ENCODE results near the gene CDCA5.
A peak's percentile ranks its signal among the peaks of the same experiment; 100 is the strongest.

Gene CDCA5, protein sequence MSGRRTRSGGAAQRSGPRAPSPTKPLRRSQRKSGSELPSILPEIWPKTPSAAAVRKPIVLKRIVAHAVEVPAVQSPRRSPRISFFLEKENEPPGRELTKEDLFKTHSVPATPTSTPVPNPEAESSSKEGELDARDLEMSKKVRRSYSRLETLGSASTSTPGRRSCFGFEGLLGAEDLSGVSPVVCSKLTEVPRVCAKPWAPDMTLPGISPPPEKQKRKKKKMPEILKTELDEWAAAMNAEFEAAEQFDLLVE

DNA sequence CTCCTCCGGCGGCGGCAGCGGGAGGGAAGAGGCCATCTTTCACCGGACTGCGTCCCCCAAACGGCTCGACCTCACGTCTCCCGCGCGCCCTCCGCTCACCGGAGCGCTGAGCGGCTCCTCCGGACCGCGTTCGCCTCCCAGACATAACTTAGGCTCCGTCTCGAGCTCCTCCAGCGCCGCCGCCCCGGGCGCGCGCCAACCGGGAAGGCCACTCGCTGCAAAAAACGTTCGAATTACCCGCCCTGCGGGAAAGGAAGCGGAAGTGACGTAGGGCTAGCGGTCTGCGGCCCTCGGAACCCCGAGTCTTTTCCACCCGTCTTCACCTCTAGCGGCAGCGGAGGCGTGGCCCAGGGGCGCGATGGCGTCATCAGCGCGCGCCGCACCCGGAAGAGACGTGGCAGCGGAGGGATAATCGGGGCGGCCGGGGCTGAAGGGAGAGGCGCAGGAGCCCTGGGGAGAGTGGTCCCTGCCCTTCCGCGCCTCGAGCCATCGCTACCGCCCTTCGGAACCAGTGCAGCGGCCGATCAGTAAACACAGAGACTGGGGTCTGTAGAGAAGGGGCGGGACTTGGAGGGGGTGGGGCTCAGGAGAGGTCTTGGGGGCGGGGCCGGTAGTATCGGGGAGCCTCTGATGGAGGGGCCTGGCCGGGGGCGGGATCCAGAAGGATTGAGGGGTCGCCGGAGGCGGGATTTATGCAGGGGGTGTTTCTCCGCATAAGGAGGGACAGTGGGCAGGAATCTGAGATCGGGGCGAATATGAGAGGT is at the start of gene CDCA5, which contains the start of gene ZFPL1:
Gene CDCA5, minus strand, starts transcription at position 207 of the 764 bp plus-strand sequence. Its CDS starts 62 bp downstream, at position 145.
Gene ZFPL1, plus strand, starts transcription at position 389 of the 764 bp plus-strand sequence. CDS start 477 bp downstream, outside the sequence.
- DNase-seq: peak; percentile 96

DNA sequence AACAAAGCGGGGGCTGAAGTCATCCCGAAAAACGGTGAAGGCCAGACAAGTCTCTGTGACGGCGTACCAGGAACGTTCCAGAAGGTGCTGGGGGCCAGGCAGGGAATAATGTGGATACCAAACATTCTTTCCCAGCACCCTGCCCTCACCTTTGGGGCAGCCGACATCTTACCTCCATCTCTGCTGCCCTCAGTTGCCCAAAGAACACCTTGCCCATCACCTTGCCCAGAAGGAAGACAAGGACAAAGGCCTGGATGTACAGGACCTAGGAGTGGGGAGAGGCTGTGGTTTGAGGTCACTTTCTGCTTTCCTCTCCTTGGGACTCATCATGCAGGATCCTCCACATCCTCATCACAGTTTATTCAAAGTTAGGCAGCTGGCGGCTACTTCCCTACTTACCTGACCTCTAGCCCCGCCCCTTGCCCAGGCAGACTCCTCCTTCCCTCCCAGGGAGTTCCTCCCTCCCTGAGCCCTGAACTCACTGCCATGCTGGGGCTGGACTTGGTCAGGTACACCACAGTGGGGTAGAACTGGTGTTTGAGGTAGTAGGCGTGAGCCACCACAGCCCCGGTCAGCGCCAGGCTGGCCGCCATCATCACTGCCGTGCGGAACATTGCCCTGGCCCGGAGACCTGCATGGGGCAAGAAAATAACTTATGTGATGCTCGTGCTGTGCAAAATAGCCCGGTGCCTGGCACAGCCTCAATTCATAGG is 49.3 kb upstream of the CDCA5 start:
- DNase-seq: peak; percentile 28

DNA sequence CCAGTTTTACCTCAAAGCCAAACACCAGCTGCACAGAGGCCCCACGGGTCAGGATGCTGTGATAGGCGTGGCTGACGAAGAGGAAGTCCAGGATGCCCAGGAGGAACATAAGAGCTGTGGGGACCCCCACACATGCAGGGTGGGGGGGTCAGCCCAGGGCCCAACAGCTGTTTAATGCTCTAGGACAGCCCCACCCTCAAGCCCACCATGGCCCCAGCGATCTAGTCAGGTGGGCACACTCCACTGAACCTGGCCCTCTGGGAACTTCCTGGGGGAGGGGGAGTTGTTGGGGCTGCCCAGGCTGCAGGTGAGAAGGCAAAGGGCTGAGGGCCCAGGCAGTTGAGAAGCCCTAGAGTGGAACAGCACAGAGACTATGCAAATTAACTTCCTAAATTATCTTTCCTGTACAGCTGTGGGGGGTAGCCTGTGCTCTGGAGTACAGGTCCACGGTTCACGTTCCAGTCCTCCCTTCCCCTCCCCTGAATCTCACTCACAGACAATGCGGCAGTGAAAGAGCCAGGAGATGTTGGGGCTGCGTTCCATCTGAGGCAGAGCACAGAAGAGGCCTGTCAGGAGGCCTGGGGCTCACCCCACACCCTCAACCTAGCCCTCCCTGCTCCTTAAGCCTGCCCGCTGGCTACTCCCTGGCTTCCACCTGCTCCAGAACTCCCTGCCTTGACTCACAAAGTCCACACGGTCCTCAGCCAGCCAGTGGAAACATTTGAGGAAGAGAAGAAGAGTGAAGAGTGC is 48.6 kb upstream of the CDCA5 start:
- DNase-seq: no peak

DNA sequence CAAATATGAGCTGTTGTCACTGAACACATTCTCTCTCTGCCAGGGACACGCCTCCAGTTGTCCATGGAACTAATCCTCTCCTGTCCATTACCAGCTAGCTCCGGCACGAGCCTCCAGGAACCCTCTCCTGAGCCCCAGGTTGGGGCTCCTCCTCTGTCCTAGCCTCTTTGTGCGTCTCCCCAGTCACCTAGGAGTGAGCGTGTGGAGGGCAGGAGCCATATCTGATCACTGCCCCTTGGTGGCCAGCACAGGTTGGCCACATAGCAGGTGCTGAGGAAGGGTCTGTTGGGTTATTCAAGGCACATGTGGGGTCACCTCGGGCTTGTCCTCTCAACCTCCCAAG is 48.0 kb upstream of the CDCA5 start:
- no peak for DNase-seq

DNA sequence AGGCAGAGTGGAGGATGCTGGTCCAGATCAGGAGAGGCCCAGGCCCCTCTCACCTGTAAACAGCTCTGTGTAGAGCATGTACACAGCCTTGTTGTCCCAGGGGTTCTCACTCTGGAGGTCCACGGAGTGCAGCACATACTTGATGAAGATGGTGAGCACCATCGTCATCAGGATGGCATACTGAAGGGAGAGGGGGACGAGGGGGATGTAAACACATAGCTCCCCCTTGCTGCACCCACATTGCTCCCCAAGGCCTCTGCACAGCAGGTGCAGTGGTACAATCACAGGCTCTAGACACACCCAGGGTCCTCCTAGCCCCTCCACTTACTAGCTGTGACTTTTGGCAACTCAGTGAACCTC is 47.6 kb upstream of the CDCA5 start:
- DNase-seq: no peak

- DNase-seq: no peak
These were observed 47.0 kb upstream of the CDCA5 start for GRCh38 chr11:65130631-65131416.

DNA sequence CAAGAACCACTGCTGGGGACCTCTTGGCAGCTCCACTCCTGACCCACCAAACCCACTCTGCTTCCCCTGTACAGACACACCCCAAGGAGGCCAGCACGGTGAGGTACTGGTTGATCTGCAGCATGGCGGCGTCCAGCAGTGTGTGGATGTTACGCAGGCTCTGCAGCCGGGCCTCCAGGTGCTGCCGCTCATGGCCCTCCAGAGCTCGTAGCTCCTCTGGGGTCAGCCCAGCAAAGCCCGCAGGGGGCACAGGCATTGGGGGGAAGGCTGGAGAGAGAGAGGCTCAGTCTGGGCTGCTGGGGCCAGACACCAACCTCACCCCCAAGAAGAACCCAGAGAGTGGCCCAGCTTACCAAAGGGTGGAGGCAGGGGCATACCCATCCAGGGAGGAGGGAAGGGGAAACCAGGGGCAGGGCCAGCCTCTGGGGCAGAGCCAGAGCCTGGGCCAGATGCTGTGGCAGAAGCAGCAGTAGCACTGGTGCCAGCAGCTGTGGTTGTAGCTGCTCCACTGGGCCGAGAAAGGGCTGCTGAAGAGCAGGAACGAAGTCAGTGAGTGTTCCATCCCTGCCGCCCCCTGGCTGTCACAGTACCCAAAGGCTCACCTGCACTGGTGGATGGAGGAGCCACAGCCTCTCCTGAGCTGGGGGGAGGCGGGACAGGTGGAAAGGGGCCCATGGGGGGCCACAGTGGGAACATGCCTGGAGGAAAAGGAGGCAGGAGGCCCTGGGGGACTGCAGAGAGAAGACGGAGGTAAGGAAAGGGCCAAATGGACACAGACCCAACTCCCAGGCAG is 46.0 kb upstream of the CDCA5 start:
- no peak for DNase-seq

DNA sequence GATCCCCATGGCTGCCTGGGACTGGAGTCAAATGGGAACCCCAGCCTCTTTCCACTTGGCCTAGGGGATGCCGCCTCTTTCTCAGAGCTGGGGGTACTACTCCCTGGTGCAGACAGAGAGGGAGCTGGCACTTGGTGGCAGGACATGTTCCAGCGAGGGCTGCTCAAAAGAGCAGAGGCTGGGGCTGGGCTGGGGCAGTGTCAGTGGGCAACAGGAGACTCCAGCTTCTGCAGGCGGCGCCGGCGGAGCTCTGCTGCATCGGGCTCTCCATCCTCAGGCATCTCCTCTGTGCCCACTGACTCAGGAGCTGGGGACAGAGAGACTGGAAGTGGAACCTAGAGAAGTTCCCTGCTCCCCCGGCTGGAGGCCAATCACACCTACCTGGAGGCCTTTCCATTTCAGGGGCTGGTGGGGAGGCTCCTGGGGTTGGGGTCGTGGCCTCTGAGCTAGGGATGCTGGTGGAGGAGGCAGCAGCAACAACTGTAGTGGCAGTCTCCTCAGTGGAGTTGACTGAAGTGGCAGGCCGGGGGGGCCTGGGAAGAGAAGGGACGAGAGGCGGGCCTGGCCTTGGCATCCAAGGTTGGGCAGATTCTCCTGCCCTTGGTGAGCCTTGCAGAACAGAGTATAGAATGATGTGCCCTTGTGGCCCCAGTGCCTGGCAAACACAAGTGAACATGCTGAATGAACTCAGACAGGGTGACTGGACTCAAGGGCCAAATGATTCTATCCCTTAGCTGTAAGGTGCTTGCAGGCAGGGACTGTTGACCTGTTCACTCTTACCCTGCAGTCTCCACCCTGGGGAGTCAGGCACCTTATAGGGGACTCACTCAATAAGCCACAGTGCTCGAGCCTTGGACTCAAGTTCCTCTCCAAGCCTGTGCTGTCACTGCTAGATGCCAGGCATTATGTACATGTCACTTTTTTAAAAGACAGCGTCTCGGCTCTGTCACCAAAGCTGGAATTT is 44.6 kb upstream of the CDCA5 start:
- no peak for DNase-seq

GRCh38 chr11:65127473-65128181 is 43.8 kb upstream of the CDCA5 start:
- DNase-seq: no peak

- DNase-seq: no peak
These were observed 42.9 kb upstream of the CDCA5 start for GRCh38 chr11:65126624-65127274.

- no peak for DNase-seq
These were observed 41.6 kb upstream of the CDCA5 start for GRCh38 chr11:65125197-65126056.

DNA sequence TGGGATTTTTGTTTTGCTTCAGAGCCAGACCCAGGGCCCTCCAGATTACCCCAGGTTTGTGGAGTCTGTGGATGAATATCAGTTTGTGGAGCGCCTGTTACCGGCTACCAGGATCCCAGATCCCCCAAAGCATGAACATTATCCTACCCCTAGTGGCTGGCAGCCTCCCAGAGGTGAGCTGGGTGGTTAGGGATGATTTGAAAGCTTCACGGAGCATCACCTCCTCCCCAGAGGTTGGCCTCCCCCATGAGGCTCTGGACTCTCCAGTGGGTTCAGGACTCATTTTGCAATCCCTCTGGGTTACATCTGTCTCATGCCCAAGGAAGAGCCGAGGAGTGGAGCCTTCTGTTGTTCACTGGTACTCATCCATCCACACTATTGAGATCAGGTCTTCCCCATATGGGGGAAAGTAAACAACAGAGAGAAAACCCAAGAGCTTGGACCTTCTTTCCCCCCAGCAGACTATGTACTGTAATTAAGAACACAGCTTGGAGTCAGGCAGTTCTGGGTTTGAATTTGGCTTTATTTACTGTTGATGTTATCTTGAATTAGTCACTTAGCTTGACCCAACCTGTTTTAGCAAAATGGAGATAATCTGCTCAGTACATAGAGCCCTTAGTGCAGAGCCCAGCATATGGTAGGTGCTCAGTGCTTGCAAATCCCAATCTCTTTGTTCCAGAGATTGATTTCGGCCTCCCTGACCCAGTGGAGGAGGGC is 40.8 kb upstream of the CDCA5 start:
- DNase-seq: no peak

DNA sequence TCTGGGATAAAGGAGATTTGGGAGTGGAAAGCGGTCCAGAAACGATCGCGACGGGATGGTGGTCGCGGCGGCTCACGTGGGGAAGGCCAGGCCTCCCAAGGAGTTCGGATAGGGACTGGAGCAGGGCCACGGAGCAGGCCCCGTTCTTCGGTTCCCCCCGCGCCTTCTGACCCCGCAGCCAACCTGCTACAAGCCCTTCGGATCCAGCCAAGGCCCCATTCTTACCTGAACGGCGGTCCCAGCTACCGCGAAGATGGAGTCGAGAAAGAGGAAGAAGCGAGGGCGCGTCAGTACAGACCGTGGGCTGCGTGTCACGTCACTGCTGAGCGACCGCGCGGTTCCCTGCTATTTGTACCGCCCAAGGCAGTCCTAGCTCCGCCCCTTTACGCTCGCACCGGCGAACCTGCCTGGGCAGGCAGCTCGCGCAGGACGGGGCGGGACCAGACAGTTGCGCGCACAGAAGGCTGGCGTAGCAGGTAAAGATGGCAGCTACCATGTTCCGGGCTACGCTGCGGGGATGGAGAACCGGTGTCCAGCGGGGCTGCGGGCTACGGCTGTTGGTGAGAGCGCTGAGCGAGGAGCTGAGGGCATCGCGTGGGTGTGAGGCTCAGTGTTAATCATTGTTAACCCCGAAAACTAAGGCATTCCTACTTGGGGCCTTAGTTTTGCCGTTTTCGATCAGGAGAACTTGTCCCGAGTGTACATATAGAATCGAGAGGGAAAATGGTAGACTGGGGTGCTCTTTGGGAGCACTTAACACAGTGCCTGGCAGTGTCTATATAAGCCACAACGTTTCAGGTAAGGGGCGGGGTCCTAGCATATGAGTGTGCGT is 38.2 kb upstream of the CDCA5 start, which contains the start of the genes FAU and MRPL49:
Gene FAU, minus strand, starts transcription at position 270 of the 832 bp plus-strand sequence. CDS start 321 bp downstream, outside the sequence.
Gene MRPL49, plus strand, starts transcription at position 457 of the 832 bp plus-strand sequence. Its CDS starts 26 bp downstream, at position 483.
- peak; percentile 98 for DNase-seq

GRCh38 chr11:65121447-65121864 is 37.6 kb upstream of the CDCA5 start:
- peak; percentile 27 for DNase-seq

DNA sequence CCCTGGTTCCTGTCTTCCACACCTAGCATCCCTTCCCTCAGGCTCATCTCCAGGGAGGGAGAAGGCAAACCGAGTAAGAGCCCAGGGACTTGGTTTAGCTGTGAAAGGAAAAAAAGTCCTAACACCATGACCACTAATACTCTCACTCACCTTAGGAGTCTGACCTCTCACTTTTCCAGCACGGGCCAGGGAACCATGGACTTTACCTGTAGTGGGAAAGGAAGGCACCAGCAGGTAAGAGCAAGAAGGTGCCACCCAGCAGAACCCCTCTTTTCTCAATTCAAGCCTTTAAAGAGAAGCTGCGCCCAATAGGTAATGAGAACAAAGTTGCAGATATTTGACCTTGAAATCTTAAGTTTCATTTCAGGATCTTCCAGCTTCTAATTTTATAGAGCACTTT is 37.0 kb upstream of the CDCA5 start:
- DNase-seq: no peak

DNA sequence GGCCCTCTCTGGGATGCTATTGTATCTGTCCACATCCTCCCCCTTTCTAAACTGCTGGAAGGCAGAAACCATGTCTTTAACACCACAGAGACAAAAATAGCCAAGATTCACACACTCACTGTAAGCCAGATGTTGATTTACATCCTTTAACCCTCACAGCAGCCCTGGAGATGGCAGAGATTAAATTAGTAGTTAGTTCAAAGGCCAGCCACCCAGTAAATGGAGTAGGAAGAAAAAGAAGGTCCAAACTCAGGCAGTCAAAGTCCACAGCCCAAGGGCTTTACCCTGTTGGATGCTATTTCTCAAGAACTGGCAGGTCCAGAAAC is 35.8 kb upstream of the CDCA5 start:
- DNase-seq: no peak
